Stimulated activated CD4-positive, alpha-beta T cell treated with anti-CD3 and anti-CD28 coated beads, Interleukin-1b, Interleukin-23, amount 100 ng/mL, for 24 hours (primary cell): ENCODE measurements around the gene ZIK1.

ENCODE experiments used
- DNase-seq, 4 experiments: peaks; one replicate each; pipeline ENCODE4 v3.0.0-alpha.2; 2020; ENCODE audit warnings: low read depth in 4 of 4, low spot score in 1 of 4

The ZIK1 gene

GRCh38 chr19:57583521-57584416 lies at the start of gene ZIK1:
ZIK1 (plus strand) TSS chr19:57584145; CDS start chr19:57584357, 212 bp downstream.
- peak; percentile 59 to 77 (median 72) for DNase-seq

- DNase-seq, result no peak
Measured at GRCh38 chr19:57537953-57538547, 45.9 kb upstream of the ZIK1 start.

GRCh38 chr19:57546513-57546912 lies 37.4 kb upstream of the ZIK1 start:
- no peak for DNase-seq

GRCh38 chr19:57552432-57552831 lies 31.5 kb upstream of the ZIK1 start:
- no peak for DNase-seq

GRCh38 chr19:57557659-57558058 lies 26.3 kb upstream of the ZIK1 start:
- DNase-seq, result no peak

- DNase-seq, result no peak
Measured at GRCh38 chr19:57558525-57558924, 25.4 kb upstream of the ZIK1 start.

- DNase-seq, result peak in 1 of 4 experiments; percentile 2
Measured at GRCh38 chr19:57559008-57559403, 24.9 kb upstream of the ZIK1 start.

GRCh38 chr19:57559404-57560025 lies 24.4 kb upstream of the ZIK1 start, which contains the start of gene ZNF550:
ZNF550 (minus strand) TSS chr19:57559863; CDS start chr19:57559682, 181 bp downstream.
- peak; percentile 56 to 84 (median 82) for DNase-seq

- no peak for DNase-seq
Measured at GRCh38 chr19:57560049-57560491, 23.9 kb upstream of the ZIK1 start.

GRCh38 chr19:57563547-57563946 lies 20.4 kb upstream of the ZIK1 start:
- no peak for DNase-seq

GRCh38 chr19:57566396-57567265 lies 17.3 kb upstream of the ZIK1 start:
- no peak for DNase-seq

- DNase-seq, result no peak
Measured at GRCh38 chr19:57570707-57571106, 13.2 kb upstream of the ZIK1 start.

GRCh38 chr19:57572415-57572947 lies 11.5 kb upstream of the ZIK1 start:
- DNase-seq, result no peak

GRCh38 chr19:57576661-57577060 lies 7.3 kb upstream of the ZIK1 start:
- no peak for DNase-seq

- peak; percentile 76 to 92 (median 88) for DNase-seq
Measured at GRCh38 chr19:57578487-57579205, 5.3 kb upstream of the ZIK1 start, which contains the start of gene ZNF416. ZNF416 (minus strand) TSS chr19:57578911; CDS start chr19:57578704, 207 bp downstream.

GRCh38 chr19:57583104-57583520 lies 833 bp upstream of the ZIK1 start:
- DNase-seq, result no peak

- DNase-seq, result no peak
Measured at GRCh38 chr19:57587529-57587928, 3.6 kb downstream of the ZIK1 start.

- DNase-seq, result no peak
Measured at GRCh38 chr19:57599377-57599760, 15.4 kb downstream of the ZIK1 start.

GRCh38 chr19:57599761-57600383 lies 15.9 kb downstream of the ZIK1 start, which contains the start of gene ZNF530:
ZNF530 (plus strand) TSS chr19:57599885; CDS start chr19:57604346, 4,461 bp downstream.
- peak; percentile 81 to 86 (median 84) for DNase-seq
